Mesendoderm (in vitro differentiated cells): ENCODE results near the gene C2orf92.

Experiments used
- DNase-seq: peaks from one replicate; pipeline ENCODE4 v3.0.0; 2013
- H2AK5ac ChIP-seq: 2 replicates; pipeline ENCODE4 v1.6.1; 2013; ENCODE audit warnings: low read length, inconsistent platforms
- H2BK120ac ChIP-seq: 2 replicates; pipeline ENCODE4 v1.6.1; 2013; ENCODE audit warnings: low read depth, mild to moderate bottlenecking, low read length, moderate library complexity, mixed read lengths
- H2BK15ac ChIP-seq: replicated peaks from 2 replicates; pipeline ENCODE4 v1.6.1; 2013; ENCODE audit warnings: low read depth, mild to moderate bottlenecking, moderate library complexity
- H2BK5ac ChIP-seq: 2 replicates; pipeline ENCODE4 v1.6.1; 2013; ENCODE audit warnings: low read length, inconsistent platforms
- H3K18ac ChIP-seq: 2 replicates; pipeline ENCODE4 v1.6.1; 2013; ENCODE audit warnings: mild to moderate bottlenecking, low read length, mixed read lengths
- H3K23ac ChIP-seq: one replicate; pipeline ENCODE4 v1.6.1; 2013; ENCODE audit warnings: low read length
- H3K27ac ChIP-seq: 2 replicates; pipeline ENCODE4 v1.5.1; 2013; ENCODE audit warnings: low read depth, mild to moderate bottlenecking, inconsistent platforms, low read length, moderate library complexity
- H3K27me3 ChIP-seq: 2 replicates; pipeline ENCODE4 v1.6.1; 2013; ENCODE audit warnings: low read length, control low read depth, mild to moderate bottlenecking, inconsistent platforms; ENCODE audit not compliant: insufficient read depth, poor library complexity
- H3K36me3 ChIP-seq: 2 replicates; pipeline ENCODE4 v1.6.1; 2013; ENCODE audit warnings: low read length, inconsistent platforms; ENCODE audit not compliant: control insufficient read depth, insufficient read depth
- H3K4ac ChIP-seq: one replicate; pipeline ENCODE4 v1.6.1; 2013; ENCODE audit warnings: low read depth, mild to moderate bottlenecking, low read length, moderate library complexity
- H3K4me1 ChIP-seq: 2 replicates; pipeline ENCODE4 v1.6.1; 2013; ENCODE audit warnings: low read depth, low read length, inconsistent platforms; ENCODE audit not compliant: control insufficient read depth
- H3K4me2 ChIP-seq: 2 replicates; pipeline ENCODE4 v1.6.1; 2013; ENCODE audit warnings: low read length
- H3K4me3 ChIP-seq: 2 replicates; pipeline ENCODE4 v1.5.1; 2013; ENCODE audit warnings: mild to moderate bottlenecking, low read length
- H3K56ac ChIP-seq: one replicate; pipeline ENCODE4 v1.6.1; 2013; ENCODE audit warnings: low read length
- H3K79me1 ChIP-seq: 2 replicates; pipeline ENCODE4 v1.6.1; 2013; ENCODE audit warnings: low read length, inconsistent platforms
- H3K79me2 ChIP-seq: 2 replicates; pipeline ENCODE4 v1.6.1; 2013; ENCODE audit warnings: mild to moderate bottlenecking, low read length; ENCODE audit not compliant: control insufficient read depth, insufficient read depth
- H3K9ac ChIP-seq: 2 replicates; pipeline ENCODE4 v1.6.1; 2013; ENCODE audit warnings: low read length, inconsistent platforms
- H4K5ac ChIP-seq: one replicate; pipeline ENCODE4 v1.6.1; 2013; ENCODE audit warnings: low read length
- H4K8ac ChIP-seq: one replicate; pipeline ENCODE4 v1.6.1; 2013; ENCODE audit warnings: low read depth, mild to moderate bottlenecking, control low read depth, low read length, moderate library complexity
- WGBS: extraction: QIAGEN DNeasy Blood & Tissue Kit; methylation state at CpG from one replicate; pipeline ENCODE4 v1.1.7; 2013; ENCODE audit warnings: low lambda C conversion rate, missing lambda C conversion rate; ENCODE audit not compliant: insufficient coverage; ENCODE audit errors: extremely low coverage; 5-methylcytosine and 5-hydroxymethylcytosine counted together

C2orf92 gene

DNA sequence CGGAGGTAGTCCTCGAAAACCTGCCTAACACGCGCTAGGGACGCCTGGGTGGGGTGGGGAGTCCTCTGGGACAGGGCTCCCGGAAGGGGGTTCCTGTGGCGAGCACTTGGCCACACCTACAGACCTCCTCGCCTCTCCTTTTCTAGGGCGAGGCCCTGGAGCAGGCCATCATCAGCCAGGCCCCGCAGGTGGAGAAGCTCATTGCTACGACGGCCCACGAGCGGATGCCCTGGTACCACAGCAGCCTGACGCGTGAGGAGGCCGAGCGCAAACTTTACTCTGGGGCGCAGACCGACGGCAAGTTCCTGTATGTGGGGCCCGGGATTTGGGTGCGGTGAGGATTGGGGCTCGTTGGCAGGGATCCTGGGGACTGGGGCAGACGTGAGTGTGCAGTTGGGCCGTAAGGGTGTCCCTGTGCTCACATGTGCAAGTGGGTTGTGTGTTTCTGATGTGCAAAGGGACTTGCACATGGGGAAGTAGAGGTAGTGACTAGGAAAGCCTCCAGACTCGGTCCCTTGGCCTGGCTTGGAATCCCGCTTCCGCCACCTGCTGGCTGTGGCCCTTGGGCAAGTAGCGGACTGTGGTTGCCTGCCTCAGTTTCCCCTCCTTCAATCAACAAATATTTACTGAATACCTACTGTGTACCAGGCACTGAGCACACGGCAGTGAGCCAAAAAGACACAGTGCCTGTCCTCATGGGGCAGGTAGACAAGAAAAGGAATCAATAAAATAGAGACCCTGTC, 55.6 kb downstream of the C2orf92 start:
- H3K36me3 ChIP-seq = no peaks in the 10 kb centered on the region
- H3K27ac ChIP-seq = no peak overlapping the region
- H3K18ac ChIP-seq = no peak overlapping the region
- H3K27me3 ChIP-seq = no peaks in the 10 kb centered on the region
- no peak overlapping the region for H2BK5ac ChIP-seq
- H4K8ac ChIP-seq = no peak overlapping the region
- H3K4me2 ChIP-seq = no peak overlapping the region
- no peak overlapping the region for H2BK15ac ChIP-seq
- peak overlapping the region; percentile 6 for H3K56ac ChIP-seq
- no peak overlapping the region for H4K5ac ChIP-seq
- H3K23ac ChIP-seq = no peak overlapping the region
- no peak overlapping the region for H3K9ac ChIP-seq
- H3K4ac ChIP-seq = no peak overlapping the region
- DNase-seq = no peak
- WGBS = no CpG with 5 or more reads among the region's 31 CpGs
- no peak overlapping the region for H2BK120ac ChIP-seq
- H3K4me3 ChIP-seq = no peak overlapping the region
- H3K4me1 ChIP-seq = no peaks in the 10 kb centered on the region
- H2AK5ac ChIP-seq = no peak overlapping the region
- no peaks in the 10 kb centered on the region for H3K79me1 ChIP-seq
- no peaks in the 10 kb centered on the region for H3K79me2 ChIP-seq

- Histone ChIP-seq H3K79me1 (no peaks in the 10 kb centered on the region), H3K79me2 (no peaks in the 10 kb centered on the region), H2BK15ac (no peak overlapping the region), H2AK5ac (no peak overlapping the region), H2BK5ac (no peak overlapping the region), H2BK120ac (no peak overlapping the region), H3K27ac (no peak overlapping the region), H3K23ac (peak overlapping the region; percentile 9), H3K56ac (no peak overlapping the region), H3K4me3 (no peak overlapping the region), H4K8ac (no peak overlapping the region), H3K36me3 (no peaks in the 10 kb centered on the region), H3K4ac (no peak overlapping the region), H3K18ac (no peak overlapping the region), H3K9ac (no peak overlapping the region), H3K4me2 (no peak overlapping the region), H3K4me1 (no peaks in the 10 kb centered on the region), H3K27me3 (no peaks in the 10 kb centered on the region), H4K5ac (no peak overlapping the region)
- WGBS = no CpG with 5 or more reads among the region's 4 CpGs
- DNase-seq = no peak
These were observed 57.0 kb downstream of the C2orf92 start for GRCh38 chr2:97726261-97727064.

DNA sequence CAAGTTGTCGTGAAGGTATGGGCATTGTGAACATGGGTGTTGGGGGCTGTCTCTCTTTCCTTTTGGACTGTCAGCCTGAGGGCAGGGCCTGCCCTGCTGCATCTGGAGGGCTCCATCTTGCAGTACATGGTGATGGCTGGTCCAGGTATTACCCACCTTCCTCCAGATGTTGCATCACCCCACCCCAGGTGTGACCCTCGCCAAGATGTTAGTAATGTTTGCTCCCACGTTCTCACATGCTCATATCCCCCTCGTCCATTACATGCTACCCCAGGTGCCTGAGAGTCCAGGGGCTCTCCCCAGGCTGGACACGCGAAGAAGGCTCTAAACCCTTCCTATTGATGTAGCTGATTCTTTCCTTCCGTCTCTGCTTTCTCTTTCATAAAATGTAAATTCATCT, 57.8 kb downstream of the C2orf92 start:
- no peak overlapping the region for H2BK15ac ChIP-seq
- H3K27ac ChIP-seq = no peak overlapping the region
- no peak overlapping the region for H2AK5ac ChIP-seq
- no peak overlapping the region for H3K23ac ChIP-seq
- H2BK5ac ChIP-seq = no peak overlapping the region
- no peaks in the 10 kb centered on the region for H3K27me3 ChIP-seq
- no peak overlapping the region for H4K8ac ChIP-seq
- no CpG with 5 or more reads among the region's 7 CpGs for WGBS
- H3K9ac ChIP-seq = no peak overlapping the region
- H2BK120ac ChIP-seq = no peak overlapping the region
- no peaks in the 10 kb centered on the region for H3K79me1 ChIP-seq
- no peak for DNase-seq
- H3K18ac ChIP-seq = no peak overlapping the region
- no peak overlapping the region for H4K5ac ChIP-seq
- H3K4ac ChIP-seq = no peak overlapping the region
- no peaks in the 10 kb centered on the region for H3K4me1 ChIP-seq
- H3K36me3 ChIP-seq = no peaks in the 10 kb centered on the region
- H3K4me3 ChIP-seq = no peak overlapping the region
- H3K56ac ChIP-seq = no peak overlapping the region
- H3K4me2 ChIP-seq = no peak overlapping the region
- H3K79me2 ChIP-seq = no peaks in the 10 kb centered on the region

DNA sequence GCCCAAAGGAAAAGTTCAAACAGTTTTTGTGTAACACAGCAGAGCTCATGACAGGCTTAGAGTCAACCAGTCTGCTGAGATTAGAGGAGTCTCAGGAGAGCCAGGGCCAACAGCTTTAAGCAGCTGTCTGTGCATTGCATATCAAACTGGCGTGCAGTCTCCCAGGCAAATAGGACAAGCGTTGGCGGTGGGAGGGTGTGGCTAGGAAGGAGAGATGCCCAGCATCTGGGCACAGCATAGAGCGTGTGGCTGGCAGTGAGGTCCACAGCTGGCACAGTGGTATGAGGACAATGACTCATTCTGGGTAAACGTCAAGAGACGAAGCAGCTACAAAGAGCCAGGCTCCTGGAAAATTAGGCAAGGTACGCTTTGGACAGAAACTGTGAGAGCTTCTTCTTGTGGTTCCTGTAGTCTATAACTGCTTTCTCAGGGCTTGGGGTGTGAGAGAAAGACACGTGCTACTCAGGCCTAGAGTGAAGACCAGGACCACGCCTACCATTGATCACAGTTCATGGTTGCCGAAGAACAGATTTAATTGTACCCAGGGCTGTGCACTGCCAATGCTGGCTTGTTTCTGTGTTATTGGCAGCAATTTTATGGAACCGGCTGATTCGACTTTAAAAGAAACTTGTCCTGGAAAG, 58.7 kb downstream of the C2orf92 start:
- Histone ChIP-seq H3K4me1 (no peaks in the 10 kb centered on the region), H3K4me3 (no peak overlapping the region), H3K79me2 (no peaks in the 10 kb centered on the region), H3K18ac (no peak overlapping the region), H2BK5ac (no peak overlapping the region), H3K27me3 (no peaks in the 10 kb centered on the region), H2BK15ac (no peak overlapping the region), H3K23ac (no peak overlapping the region), H3K27ac (no peak overlapping the region), H3K79me1 (no peaks in the 10 kb centered on the region), H3K4me2 (no peak overlapping the region), H3K56ac (no peak overlapping the region), H3K9ac (no peak overlapping the region), H2AK5ac (no peak overlapping the region), H3K4ac (no peak overlapping the region), H3K36me3 (no peaks in the 10 kb centered on the region), H4K5ac (no peak overlapping the region), H4K8ac (no peak overlapping the region), H2BK120ac (no peak overlapping the region)
- WGBS = no CpG with 5 or more reads among the region's 12 CpGs
- DNase-seq = no peak

GRCh38 chr2:97730245-97730644, 60.7 kb downstream of the C2orf92 start:
- no peaks in the 10 kb centered on the region for H3K79me1 ChIP-seq
- H4K5ac ChIP-seq = no peak overlapping the region
- H3K36me3 ChIP-seq = no peaks in the 10 kb centered on the region
- H2BK5ac ChIP-seq = no peak overlapping the region
- no peak overlapping the region for H3K4me2 ChIP-seq
- no peak overlapping the region for H2BK15ac ChIP-seq
- H3K79me2 ChIP-seq = no peaks in the 10 kb centered on the region
- no peak overlapping the region for H3K4ac ChIP-seq
- no peak overlapping the region for H3K4me3 ChIP-seq
- no peak overlapping the region for H3K56ac ChIP-seq
- no peak overlapping the region for H3K18ac ChIP-seq
- H2BK120ac ChIP-seq = no peak overlapping the region
- H2AK5ac ChIP-seq = no peak overlapping the region
- no peak overlapping the region for H3K23ac ChIP-seq
- H3K27me3 ChIP-seq = no peaks in the 10 kb centered on the region
- H3K27ac ChIP-seq = no peak overlapping the region
- H3K4me1 ChIP-seq = no peaks in the 10 kb centered on the region
- H4K8ac ChIP-seq = no peak overlapping the region
- no CpG with 5 or more reads among the region's 1 CpG for WGBS
- no peak for DNase-seq
- H3K9ac ChIP-seq = no peak overlapping the region
